T-helper 22 cell (primary cell): ENCODE data around the gene CCDC71L.

Source experiments
- DNase-seq: peaks from one replicate; pipeline ENCODE4 v3.0.0-alpha.2; 2020; ENCODE audit warnings: low read depth

Gene CCDC71L

DNA sequence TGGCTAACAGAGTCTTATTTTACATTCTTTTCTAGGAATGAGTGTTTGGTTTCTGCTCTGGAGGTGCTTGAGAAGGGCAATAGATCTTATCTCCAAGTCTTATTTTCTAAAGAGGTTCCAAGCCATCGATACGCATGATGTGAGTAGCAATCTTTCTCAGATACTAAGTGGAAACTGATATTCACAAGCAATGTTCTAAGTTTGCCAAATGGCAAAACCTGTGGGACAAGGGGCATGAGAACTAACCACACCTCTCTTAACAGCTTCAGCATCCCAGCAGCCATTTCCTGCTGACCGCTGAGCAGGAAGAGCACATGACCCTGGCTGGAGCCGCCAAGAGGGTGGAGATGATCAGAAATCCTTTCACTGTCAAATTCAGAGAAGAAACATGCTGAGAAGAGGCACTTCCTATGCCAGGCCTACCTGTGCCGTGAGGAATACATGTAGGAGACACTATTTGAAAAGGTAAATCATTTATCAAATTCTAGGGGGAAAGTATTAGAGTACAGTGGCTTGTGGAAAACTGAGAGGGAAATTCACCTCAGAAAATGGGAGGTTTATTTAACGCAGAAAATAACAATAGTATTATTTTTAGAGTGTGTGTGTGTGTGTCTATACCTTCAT, 35.2 kb downstream of the CCDC71L start:
- no peak for DNase-seq

DNA sequence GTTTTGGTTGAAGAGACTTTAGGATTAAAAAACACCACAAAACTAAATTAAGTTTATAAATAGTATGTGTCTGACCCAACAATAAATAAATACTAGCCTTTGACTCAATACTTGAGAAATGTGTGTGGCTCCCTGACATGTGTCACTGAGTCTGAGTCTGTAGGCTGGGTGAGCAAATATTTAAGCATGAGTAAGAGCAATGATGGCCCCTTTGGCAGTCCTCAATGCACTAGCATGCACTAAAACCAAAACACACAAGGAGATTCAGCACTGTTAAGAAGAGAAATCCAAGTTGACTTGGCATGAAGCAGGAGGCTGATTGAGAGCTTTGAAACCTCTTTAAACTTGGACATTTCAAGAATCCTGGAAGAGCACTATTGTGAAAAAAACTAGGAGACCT, 37.1 kb downstream of the CCDC71L start:
- DNase-seq: no peak

DNA sequence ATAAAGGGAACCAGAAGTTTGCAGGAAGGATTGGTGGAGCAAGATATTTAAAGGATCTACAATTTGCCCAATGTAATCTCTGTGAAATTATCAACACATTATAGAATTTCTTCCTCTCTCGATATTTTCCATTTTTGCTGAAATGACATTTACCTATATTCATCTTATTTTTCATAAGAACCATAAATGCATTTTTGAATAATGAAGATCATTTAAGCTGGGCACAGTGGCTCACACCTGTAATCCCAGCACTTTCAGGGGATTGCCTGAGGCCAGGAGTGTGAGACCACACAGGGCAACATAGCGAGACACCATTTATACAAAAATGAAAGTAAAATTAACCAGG, 37.7 kb downstream of the CCDC71L start:
- DNase-seq: no peak

DNA sequence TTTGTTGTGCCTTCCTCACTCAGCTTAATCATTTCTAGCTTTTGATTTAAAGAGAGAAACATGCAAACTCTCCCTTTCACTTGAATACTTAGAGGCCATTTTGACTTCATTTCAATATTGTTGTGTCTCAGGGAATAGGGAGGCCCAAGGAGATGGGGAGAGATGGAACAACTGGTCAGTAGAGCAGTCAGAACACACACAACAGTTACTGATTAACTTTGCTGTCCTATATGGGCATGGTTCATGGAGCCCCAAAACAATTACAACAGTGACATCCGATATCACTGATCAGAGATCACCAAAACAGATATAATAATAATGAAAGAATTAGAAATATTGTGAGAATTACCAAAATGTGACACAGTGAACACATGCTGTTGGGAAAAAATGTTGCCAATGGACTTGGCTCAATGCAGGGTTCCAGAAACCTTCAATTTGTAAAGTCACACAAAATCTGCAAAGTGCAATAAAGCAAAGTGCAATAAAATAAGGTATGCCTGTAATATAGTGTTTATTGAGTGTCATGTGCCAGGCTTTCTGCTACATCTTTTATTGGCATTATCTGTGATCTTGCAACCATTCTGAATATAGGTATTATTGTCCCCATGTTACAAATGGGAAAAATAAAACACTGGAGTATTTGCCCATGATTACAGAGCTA, 38.2 kb downstream of the CCDC71L start:
- no peak for DNase-seq

DNA sequence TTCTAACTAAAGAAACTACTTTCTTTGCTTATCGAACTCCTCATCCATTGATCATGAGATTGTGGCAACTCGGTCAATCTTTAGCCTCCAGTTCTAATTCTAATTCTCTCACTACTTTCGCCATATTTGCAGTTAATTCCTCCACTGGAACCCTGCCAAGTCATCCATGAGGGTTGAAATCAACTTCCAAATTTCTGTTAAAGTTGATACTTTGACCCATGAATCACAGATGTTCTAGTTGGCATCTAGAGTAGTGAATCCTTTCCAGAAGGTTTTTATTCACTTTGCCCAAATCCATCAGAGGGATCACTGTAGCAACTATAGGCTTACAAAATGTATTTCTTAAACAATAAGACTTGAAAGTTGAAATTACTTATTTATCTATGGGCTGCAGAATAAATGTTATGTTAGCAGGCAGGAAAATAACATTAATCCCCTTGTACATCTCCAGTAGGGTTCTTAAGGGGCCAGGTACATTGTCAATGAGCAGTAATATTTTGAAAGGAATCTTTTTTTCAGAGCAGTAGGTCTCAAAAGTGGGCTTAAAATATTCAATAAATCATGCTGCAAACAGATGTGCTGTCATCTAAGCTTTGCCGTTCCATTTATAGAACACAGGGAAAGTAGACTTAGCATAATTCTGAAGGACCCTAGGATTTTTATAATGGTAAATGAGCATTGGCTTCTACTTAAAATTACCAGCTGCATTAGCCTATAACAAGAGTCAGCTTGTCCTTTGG, 39.4 kb downstream of the CCDC71L start:
- DNase-seq: no peak

DNA sequence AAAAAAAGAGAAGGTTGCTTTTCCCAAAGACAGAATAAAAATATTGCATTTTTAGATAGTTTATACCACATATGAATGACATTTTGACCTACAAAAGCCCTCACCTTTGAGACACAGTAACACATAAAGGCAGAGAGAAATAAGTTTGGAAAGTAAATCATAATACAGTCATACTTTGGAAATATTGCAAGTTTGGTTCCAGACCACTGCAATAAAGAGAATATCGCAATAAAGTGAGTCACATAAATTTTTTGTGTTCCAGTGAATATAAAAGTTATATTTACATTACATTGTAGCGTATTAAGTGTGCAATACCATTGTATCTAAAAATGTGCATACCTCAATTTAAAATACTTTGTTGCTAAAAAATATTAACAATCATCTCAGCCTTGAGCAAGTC, 40.3 kb downstream of the CCDC71L start:
- DNase-seq: no peak

DNA sequence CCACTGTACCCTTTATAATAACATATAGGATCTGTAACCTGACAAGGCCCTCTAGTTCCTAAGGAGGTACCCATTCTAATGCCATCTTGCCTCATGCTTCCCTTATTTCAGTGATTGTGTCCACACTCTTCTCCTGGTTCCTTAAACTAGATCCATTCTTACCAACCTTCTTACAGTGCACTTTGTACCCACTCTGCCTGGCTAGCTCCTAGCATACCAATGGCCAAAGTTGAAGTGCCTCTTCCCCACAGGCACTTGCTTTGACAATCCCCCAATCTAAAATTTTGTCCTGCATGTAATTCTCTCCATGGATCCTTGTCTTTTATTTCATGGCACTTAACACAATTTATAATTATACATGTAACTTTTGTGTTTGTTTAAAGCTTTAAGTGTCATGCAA, 40.9 kb downstream of the CCDC71L start:
- DNase-seq: no peak

DNA sequence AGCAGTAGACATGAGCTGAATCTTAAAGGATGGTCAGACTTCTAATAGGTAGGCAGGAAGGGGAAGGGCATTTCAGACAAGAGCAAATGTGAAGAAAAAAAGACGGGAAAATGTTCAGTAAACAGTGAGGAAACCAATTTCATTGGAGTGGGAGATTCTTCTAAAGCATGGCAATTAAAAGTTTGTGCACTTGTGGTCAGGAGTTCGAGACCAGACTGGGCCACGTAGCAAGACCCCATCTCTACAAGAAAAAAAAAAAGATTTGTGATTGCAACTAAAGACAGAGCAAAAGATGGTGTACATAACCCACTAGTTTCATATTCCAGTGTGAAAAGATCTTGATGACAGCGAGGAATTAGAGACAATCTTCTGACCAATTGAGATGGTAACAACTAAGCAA, 41.7 kb downstream of the CCDC71L start:
- no peak for DNase-seq

DNA sequence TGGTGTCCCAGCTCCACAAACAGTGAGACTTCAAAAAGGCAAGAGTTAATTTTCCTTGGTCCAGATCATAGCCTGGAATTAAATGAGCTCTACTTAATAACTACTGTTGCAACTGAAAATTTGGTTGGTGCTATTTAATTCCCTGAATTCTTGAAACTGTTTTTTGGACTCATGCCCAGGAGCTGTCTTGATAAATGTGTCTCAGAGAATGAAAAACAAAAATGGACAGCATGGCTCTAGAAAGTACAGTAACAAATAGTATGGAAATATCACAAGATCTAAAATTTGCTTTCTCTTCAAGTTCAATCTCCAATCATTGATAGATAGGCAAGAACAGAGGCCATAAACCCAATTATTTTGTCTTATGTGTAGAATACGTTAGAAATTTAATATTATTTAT, 42.5 kb downstream of the CCDC71L start:
- no peak for DNase-seq

DNA sequence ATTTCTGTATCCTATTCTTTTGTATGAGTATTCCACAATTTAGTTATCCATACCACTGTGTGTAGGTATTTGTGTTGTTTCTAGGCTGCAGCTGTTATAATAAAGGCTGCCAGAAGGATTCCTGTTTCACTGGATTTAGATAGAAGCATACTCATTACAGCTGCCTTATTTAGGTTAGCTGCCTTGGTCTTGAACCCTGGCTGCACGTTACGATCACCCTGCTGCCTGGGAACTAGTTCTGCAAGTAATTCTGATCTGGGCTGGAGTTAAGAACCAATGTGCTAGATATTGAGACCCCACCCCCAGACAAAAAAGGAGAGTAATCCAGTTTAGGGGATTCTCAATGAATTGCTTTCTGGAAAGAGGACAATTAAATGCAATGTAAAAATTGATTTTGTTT, 43.1 kb downstream of the CCDC71L start:
- no peak for DNase-seq

DNA sequence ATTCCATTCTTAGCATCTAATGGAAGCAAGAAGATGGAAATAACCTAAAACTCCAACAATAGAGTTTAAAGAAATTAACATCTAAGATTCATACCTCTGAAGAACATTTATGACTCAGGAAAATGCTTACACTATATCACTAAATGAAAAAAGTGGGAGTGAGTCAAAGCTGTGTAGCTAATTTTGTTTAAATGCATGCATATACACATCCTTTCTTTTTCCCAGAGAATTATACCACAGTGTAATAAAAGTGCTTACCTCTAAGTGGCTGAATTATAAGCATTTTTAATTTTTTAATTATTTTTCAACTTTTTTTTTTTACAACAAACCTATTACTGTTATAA, 44.3 kb downstream of the CCDC71L start:
- DNase-seq: no peak

DNA sequence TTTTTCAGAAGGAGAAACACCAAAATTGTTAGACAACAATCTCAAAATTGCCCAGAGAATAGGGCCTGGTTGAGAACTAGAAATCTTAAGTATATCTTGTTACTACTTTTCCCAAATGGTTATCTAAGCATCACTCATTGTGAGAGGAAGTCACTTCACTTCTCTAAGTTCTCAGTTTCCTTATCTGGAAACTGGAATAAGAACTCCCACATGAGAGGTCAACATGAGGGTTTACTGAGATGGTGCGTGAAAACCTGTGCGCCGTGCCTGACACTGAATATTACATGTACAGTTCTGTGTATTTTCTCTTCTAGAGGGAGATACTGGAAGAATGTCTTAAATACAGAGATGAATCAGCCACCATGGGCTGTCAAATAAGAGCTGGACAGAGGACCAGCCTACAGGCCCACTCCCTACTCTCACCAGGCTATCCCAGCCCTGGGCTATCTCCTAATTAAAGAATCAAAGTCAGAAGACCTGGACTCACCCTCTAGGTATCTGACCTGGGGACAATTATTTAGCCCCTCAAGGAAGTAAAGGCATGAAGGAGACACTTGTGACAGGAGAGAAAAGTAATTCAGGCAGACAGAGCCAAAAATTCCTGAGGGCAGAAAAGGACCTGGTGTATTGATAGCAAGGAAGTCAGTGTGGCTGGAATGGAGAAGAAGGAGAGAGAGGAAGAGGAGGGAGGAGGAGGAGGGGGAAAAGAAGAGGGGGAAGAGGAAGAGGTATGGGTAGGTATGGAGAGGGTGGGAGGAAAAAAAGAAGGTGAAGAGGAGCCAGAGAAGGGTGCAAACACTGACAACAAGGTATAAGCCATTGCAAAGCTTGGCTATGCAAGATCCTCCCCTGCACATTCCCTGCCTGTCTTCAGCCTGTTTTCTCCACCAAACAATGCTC, 44.9 kb downstream of the CCDC71L start:
- DNase-seq: no peak

DNA sequence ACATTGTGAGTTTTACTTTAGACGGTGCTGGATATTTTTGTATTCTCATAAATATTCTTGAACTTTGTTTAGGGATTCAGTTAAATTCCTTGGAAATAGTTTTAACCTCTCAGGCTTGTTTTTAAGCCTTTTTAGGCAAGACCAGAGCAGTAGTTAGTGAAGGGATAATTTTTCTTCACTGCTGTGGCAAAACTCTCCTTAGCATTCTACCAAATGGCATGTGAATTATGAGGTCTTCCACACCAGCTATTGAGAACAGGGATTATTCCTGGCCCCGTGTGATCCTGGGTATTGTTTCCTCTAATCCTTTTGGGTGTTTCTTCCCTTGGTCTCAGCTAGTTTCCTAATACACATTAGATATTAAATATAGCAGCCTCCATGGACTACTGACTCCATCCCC, 46.2 kb downstream of the CCDC71L start:
- no peak for DNase-seq

DNA sequence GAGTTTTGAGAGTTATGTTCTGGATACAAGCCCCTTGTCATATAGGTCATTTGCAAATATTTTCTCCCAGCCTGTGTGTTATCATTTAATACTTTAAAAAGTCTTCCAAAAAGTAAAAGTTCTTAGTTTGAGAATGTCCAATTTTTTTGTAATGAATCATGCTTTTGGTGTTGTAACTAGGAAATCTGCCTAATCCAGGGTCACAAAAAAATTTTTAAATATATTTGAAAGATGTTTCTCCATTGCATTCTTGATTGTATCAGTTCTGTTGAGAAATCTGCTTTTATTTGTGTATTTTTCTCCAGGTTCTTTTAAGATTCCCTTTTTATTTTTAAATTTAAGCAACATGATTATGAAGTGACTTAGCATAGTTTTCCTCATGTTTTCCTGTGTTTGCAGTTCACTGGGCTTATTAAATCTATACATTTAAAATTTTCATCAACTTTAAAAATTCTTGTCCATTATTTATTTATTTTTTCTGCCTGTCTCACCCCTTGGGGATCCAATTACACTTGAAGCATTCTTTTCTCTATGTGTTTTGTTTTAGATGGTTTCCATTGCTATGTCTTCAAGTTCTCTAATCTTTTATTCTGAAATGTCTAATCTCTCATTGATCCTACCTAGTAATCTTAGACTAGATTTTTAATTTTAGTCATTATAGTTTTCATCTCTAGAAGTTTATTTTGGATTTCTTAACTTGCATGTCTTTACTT, 47.0 kb downstream of the CCDC71L start:
- DNase-seq: no peak

DNA sequence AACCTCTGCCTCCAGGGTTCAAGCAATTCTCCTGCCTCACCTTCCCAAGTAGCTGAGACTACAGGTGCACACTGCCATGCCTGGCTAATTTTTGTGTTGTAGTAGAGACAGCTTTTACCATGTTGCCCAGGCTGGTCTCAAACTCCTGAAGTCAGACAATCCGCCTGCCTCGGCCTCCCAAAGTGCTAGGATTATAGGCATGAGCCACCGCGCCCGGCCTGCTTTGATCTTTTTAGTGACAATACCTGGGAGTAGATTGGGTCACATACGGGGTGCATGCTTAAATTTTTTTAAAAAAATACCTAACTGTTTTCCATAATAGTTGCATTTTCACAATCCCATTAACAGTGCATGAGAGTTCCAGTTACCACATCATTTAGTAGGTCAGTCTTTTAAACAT, 47.7 kb downstream of the CCDC71L start:
- no peak for DNase-seq

DNA sequence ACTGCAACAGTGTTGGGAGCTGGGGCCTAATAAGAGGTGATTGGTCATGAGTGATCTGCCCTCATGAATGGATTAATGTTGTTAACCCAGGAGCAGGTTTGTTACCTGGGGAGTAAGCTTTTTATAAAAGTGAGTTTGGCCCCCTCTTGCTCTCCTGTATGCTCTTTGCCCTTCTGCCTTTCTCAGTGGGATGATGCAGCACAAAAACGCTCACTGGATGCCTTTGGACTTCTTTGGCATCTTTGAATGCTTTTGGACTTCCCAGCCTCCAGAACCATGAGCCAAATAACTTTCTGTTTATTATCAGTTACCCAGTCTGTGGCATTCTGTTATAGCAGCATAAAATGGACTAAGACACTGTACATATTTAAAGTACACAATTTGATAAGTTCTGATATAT, 48.5 kb downstream of the CCDC71L start:
- DNase-seq: no peak

DNA sequence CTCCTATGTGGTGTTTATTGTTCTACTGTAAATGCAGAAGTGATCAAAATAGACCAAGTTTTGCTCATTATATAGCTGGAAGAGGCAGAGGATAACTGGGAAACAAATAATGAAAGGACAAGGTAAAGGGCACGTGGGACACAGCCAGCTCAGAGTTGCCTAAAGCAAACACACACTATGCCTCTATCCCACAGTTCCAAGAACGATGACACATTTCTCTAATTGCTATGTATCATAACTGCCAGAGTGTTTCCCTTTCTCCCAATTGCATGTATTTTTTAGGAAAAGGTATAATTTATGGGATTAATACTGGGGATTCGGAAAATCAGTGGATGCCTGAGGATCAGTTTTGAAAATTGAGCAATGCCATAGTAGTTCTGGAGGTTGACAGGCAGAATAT, 49.0 kb downstream of the CCDC71L start:
- no peak for DNase-seq

DNA sequence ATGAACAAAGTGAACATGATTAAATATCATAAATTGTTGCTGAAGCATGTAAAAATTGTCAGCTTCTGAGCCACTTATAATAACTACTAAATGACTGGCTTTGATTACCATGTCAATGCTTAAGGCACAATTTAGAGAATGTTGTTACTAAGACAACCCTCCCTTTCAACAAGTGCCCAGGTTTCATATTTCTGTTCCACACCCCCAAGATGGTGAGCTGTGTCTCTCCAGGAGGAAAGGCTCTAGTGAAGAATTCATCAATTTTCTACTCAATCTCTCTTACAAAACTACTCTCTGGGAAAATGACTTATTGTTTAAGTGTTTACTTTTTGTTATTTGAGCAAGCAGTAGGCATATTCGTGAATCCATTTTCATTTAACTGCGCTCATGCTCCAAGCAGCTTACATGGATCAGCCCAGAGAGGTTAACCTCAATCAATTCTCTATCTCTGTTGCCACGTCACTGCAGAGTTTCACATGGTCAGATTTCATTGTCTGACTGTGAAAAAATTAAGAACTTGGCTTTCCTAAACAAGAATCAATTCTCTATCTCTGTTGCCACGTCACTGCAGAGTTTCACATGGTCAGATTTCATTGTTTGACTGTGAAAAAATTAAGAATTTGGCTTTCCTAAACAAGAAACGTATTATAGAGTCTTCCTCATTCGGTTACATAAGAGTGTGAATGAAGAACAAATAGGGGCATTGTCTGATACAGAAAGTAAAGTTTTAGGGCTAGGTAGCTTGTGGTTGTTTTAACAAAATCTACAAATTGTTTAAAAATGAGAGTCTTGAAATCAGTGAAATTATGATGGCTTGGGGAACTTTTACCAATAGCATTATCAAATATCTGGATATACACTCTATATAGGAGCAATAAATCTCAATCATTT, 49.7 kb downstream of the CCDC71L start:
- DNase-seq: no peak

DNA sequence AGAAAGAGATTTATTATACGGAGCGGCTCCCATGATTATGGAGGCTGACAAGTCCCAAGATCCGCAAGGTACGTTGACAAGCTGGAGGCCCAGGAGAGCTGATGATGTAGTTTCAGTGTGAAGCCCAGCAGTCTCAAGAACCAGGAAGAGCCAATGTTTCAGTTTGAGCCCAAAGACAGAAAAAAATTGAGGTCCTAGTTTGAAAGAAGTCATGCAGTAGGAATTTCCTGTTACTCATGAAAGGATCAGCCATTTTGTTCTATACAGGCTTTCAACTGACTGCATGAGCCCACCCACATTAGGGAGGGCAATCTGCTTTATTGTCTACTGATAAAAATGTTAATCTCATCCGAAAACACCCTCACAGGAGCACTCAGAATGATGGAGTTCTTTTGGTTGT, 51.5 kb downstream of the CCDC71L start:
- no peak for DNase-seq

DNA sequence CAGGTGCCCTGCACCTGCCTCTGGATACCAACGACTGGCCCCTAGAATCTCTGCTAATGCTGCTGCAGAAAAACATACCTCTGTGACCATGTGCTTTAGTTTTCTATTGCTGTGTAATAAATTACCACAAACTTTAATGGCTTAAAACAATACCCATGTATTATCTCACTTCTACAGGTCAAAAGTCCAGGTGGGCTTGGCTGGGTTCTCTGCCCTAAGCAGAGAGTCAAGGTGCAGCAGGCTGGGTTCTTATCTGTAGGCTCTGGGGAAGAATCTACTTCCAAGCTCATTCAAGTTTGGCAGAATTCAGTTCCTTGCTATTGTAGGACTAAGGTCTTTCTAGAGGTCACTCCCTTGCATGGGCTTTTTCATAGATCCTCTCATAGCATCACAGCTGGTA, 52.3 kb downstream of the CCDC71L start:
- no peak for DNase-seq
